ENCODE measurements around the gene ACADL. TPM values are rescaled to one million over a fixed set of nuclear protein-coding genes. Genes with fewer than 3 reads are reported as not detected.

The ACADL gene
- total and polyA plus RNA-seq, 2 of the 13 experiments (the other 11 are each of a cell fraction or from before 2014, with no cell fraction given), result not detected

DNA sequence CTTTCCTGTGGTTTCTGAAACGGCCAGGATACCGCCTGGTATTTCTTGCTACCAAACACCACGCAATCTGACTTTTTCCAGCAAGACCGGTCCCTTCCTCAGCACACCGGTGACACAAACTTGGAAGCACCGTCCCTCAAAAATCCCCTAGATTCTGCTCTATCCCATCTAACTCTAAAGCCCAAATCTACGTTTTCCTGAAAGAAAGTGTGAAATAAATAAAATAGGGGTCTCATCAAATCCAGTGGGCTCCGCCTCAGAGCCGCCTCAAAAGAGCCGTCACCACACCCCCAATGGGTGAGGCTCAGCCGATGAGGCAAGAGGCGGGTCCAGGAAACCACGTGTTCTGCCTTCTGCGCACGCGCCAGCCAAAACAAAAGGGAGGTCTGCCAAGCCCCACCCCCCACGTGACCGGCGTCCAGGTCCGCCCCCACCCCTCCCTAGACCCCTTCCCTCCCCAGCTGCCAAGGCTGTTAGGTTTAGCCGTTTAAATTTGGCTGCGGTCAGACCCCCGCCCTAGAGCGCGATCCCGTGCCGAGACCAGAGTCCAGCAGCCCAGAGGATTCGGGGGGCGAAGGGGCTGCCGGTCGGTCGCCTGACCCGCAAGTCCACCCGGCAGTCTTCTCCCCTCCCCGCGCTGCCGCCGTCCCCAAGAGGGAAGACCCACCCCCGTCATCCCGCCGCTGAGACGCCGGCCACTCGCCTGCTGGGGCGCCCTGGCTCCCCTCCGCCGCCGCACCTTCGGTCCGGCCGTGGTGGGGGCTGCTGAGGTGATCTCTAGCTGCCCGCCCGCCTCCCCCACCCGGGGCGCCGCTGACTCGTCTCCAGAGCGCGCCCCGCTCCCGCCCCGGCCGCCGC is 54.6 kb downstream of the ACADL start (continued):
- TF ChIP-seq, protein P1, sequence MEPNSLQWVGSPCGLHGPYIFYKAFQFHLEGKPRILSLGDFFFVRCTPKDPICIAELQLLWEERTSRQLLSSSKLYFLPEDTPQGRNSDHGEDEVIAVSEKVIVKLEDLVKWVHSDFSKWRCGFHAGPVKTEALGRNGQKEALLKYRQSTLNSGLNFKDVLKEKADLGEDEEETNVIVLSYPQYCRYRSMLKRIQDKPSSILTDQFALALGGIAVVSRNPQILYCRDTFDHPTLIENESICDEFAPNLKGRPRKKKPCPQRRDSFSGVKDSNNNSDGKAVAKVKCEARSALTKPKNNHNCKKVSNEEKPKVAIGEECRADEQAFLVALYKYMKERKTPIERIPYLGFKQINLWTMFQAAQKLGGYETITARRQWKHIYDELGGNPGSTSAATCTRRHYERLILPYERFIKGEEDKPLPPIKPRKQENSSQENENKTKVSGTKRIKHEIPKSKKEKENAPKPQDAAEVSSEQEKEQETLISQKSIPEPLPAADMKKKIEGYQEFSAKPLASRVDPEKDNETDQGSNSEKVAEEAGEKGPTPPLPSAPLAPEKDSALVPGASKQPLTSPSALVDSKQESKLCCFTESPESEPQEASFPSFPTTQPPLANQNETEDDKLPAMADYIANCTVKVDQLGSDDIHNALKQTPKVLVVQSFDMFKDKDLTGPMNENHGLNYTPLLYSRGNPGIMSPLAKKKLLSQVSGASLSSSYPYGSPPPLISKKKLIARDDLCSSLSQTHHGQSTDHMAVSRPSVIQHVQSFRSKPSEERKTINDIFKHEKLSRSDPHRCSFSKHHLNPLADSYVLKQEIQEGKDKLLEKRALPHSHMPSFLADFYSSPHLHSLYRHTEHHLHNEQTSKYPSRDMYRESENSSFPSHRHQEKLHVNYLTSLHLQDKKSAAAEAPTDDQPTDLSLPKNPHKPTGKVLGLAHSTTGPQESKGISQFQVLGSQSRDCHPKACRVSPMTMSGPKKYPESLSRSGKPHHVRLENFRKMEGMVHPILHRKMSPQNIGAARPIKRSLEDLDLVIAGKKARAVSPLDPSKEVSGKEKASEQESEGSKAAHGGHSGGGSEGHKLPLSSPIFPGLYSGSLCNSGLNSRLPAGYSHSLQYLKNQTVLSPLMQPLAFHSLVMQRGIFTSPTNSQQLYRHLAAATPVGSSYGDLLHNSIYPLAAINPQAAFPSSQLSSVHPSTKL (CRISPR knock-in tag; IDR thresholded peaks at IDR 0.05), result peak; percentile 65; the same call in 1 of the 2 replicates
- TF ChIP-seq, protein P2, sequence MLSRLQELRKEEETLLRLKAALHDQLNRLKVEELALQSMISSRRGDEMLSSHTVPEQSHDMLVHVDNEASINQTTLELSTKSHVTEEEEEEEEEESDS (CRISPR knock-in tag; IDR thresholded peaks at IDR 0.05; ENCODE audit: borderline replicate concordance), result peak; percentile 80; the same call in 1 of the 2 replicates
- TF ChIP-seq, protein P3, sequence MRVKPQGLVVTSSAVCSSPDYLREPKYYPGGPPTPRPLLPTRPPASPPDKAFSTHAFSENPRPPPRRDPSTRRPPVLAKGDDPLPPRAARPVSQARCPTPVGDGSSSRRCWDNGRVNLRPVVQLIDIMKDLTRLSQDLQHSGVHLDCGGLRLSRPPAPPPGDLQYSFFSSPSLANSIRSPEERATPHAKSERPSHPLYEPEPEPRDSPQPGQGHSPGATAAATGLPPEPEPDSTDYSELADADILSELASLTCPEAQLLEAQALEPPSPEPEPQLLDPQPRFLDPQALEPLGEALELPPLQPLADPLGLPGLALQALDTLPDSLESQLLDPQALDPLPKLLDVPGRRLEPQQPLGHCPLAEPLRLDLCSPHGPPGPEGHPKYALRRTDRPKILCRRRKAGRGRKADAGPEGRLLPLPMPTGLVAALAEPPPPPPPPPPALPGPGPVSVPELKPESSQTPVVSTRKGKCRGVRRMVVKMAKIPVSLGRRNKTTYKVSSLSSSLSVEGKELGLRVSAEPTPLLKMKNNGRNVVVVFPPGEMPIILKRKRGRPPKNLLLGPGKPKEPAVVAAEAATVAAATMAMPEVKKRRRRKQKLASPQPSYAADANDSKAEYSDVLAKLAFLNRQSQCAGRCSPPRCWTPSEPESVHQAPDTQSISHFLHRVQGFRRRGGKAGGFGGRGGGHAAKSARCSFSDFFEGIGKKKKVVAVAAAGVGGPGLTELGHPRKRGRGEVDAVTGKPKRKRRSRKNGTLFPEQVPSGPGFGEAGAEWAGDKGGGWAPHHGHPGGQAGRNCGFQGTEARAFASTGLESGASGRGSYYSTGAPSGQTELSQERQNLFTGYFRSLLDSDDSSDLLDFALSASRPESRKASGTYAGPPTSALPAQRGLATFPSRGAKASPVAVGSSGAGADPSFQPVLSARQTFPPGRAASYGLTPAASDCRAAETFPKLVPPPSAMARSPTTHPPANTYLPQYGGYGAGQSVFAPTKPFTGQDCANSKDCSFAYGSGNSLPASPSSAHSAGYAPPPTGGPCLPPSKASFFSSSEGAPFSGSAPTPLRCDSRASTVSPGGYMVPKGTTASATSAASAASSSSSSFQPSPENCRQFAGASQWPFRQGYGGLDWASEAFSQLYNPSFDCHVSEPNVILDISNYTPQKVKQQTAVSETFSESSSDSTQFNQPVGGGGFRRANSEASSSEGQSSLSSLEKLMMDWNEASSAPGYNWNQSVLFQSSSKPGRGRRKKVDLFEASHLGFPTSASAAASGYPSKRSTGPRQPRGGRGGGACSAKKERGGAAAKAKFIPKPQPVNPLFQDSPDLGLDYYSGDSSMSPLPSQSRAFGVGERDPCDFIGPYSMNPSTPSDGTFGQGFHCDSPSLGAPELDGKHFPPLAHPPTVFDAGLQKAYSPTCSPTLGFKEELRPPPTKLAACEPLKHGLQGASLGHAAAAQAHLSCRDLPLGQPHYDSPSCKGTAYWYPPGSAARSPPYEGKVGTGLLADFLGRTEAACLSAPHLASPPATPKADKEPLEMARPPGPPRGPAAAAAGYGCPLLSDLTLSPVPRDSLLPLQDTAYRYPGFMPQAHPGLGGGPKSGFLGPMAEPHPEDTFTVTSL (CRISPR knock-in tag; IDR thresholded peaks at IDR 0.05; ENCODE audit: borderline replicate concordance), result no peak
- TF ChIP-seq, protein P4, sequence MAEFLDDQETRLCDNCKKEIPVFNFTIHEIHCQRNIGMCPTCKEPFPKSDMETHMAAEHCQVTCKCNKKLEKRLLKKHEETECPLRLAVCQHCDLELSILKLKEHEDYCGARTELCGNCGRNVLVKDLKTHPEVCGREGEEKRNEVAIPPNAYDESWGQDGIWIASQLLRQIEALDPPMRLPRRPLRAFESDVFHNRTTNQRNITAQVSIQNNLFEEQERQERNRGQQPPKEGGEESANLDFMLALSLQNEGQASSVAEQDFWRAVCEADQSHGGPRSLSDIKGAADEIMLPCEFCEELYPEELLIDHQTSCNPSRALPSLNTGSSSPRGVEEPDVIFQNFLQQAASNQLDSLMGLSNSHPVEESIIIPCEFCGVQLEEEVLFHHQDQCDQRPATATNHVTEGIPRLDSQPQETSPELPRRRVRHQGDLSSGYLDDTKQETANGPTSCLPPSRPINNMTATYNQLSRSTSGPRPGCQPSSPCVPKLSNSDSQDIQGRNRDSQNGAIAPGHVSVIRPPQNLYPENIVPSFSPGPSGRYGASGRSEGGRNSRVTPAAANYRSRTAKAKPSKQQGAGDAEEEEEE (CRISPR knock-in tag; IDR thresholded peaks at IDR 0.05; ENCODE audit: borderline replicate concordance), result peak; percentile 17; the same call in 1 of the 2 replicates
- peak; percentile 19; the same call in 1 of the 2 replicates for TF ChIP-seq SMC3 (IDR thresholded peaks at IDR 0.05; ENCODE audit: low read length)
- TF ChIP-seq ELF1 (CRISPR knock-in tag; IDR thresholded peaks at IDR 0.05), result peak; percentile 42; the same call in 1 of the 2 replicates
- TF ChIP-seq MED1 (CRISPR knock-in tag; IDR thresholded peaks at IDR 0.05), result peak; percentile 54; the same call in 1 of the 2 replicates
- TF ChIP-seq, protein P5, sequence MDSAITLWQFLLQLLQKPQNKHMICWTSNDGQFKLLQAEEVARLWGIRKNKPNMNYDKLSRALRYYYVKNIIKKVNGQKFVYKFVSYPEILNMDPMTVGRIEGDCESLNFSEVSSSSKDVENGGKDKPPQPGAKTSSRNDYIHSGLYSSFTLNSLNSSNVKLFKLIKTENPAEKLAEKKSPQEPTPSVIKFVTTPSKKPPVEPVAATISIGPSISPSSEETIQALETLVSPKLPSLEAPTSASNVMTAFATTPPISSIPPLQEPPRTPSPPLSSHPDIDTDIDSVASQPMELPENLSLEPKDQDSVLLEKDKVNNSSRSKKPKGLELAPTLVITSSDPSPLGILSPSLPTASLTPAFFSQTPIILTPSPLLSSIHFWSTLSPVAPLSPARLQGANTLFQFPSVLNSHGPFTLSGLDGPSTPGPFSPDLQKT (CRISPR knock-in tag; IDR thresholded peaks at IDR 0.05; ENCODE audit: borderline replicate concordance), result no peak
- TF ChIP-seq KMT2A (CRISPR knock-in tag; IDR thresholded peaks at IDR 0.05), result peak; percentile 89; the same call in 1 of the 2 replicates
- 0 out of 2 replicates have a peak, but pooled peaks have one; percentile 65 for TF ChIP-seq BORCS8-MEF2B (CRISPR knock-in tag; IDR thresholded peaks at IDR 0.05)
- TF ChIP-seq ERF (CRISPR knock-in tag; IDR thresholded peaks at IDR 0.05), result peak; percentile 84; the same call in 1 of the 2 replicates
- TF ChIP-seq, protein P6, sequence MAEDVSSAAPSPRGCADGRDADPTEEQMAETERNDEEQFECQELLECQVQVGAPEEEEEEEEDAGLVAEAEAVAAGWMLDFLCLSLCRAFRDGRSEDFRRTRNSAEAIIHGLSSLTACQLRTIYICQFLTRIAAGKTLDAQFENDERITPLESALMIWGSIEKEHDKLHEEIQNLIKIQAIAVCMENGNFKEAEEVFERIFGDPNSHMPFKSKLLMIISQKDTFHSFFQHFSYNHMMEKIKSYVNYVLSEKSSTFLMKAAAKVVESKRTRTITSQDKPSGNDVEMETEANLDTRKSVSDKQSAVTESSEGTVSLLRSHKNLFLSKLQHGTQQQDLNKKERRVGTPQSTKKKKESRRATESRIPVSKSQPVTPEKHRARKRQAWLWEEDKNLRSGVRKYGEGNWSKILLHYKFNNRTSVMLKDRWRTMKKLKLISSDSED (CRISPR knock-in tag; IDR thresholded peaks at IDR 0.05), result no peak
- TF ChIP-seq ZNF780A (CRISPR knock-in tag; IDR thresholded peaks at IDR 0.05), result no peak

Measured in HepG2 (cell line).